RWPE1 (cell line): Measurements from ENCODE around the gene FDXR.

Source experiments
- CTCF ChIA-PET: fragments of 350-600 bp; sonication (Branson Sonifier 250); formaldehyde crosslinking; extraction: SDS; loops from one replicate; lab custom pipeline; 2021; lab: Yijun Ruan, JAX
- POLR2A ChIA-PET: fragments of 400-600 bp; formaldehyde crosslinking; extraction: SDS; loops from one replicate; lab custom pipeline; 2020; ENCODE audit warnings: antibody characterized with exemption; ENCODE audit not compliant: low non-redundant PET; lab: Yijun Ruan, JAX
- DNase-seq: peaks from one replicate; pipeline ENCODE4 v3.0.0; 2012; ENCODE audit warnings: low spot score
- H3K27ac ChIP-seq: fragments of 450-650 bp; 2 replicates; pipeline ENCODE4 v1.5.1; 2017
- CTCF ChIP-seq: fragments of 450-650 bp; conservative IDR thresholded peaks from 2 replicates; pipeline ENCODE4 v1.5.1; 2017; ENCODE audit warnings: low read depth, mild to moderate bottlenecking

FDXR gene

GRCh38 chr17:74860229-74860871 lies 12.4 kb downstream of the FDXR start:
- POLR2A ChIA-PET, result no interaction called here
- TF ChIP-seq CTCF, result no peak
- CTCF ChIA-PET, result interaction anchor here (0.6 to 1.8 kb wide), 5 partner anchors 8 to 203 kb away, joined by 3 to 10 read pairs (median 3); partner anchors contain the start of gene FDXR
- DNase-seq, result no peak
- no peak overlapping the region for H3K27ac ChIP-seq

GRCh38 chr17:74859459-74860228 lies 13.2 kb downstream of the FDXR start, which contains the start of gene GRIN2C:
Gene GRIN2C (minus strand): TSS chr17:74859885. CDS start chr17:74855092, 4,793 bp downstream.
- ChIA-PET CTCF (interaction anchor here (0.6 to 2.6 kb wide), 5 partner anchors 13 to 401 kb away, joined by 3 to 12 read pairs (median 7); partner anchors contain the start of gene FDXR), POLR2A (no interaction called here)
- H3K27ac ChIP-seq, result no peak within 1 kb of the TSS
- peak; percentile 60 for TF ChIP-seq CTCF
- no peak for DNase-seq

- H3K27ac ChIP-seq, result no peak overlapping the region
- ChIA-PET CTCF (interaction anchor here (0.6 to 2.6 kb wide), 3 partner anchors 16 to 401 kb away, joined by 3 to 12 read pairs (median 3); no protein-coding TSS in a partner anchor), POLR2A (no interaction called here)
- no peak for DNase-seq
- TF ChIP-seq CTCF, result no peak
Observed at GRCh38 chr17:74858672-74859458, 13.9 kb downstream of the FDXR start.

- DNase-seq, result no peak
- POLR2A ChIA-PET, result interaction anchor here (0.6 kb wide), 1 partner anchor 14 kb away, joined by 3 read pairs; no protein-coding TSS in a partner anchor
- TF ChIP-seq CTCF, result no peak
- CTCF ChIA-PET, result interaction anchor here (0.7 to 2.6 kb wide), 3 partner anchors 14 to 119 kb away, joined by 4 to 12 read pairs (median 6); no protein-coding TSS in a partner anchor
- no peak overlapping the region for H3K27ac ChIP-seq
Observed at GRCh38 chr17:74857191-74857590, 15.6 kb downstream of the FDXR start.

GRCh38 chr17:74856112-74856511 lies 16.7 kb downstream of the FDXR start:
- no peak for DNase-seq
- H3K27ac ChIP-seq, result no peak overlapping the region
- no peak for TF ChIP-seq CTCF
- ChIA-PET CTCF (interaction anchor here (0.6 kb wide), 1 partner anchor 18 kb away, joined by 4 read pairs; no protein-coding TSS in a partner anchor), POLR2A (interaction anchor here (1.0 kb wide), 1 partner anchor 17 kb away, joined by 4 read pairs; the partner anchor contains the start of gene FDXR)
